Vagina (tissue), 2 donors: ENCODE results near the gene LMBR1.

ENCODE experiments used
- POLR2A ChIP-seq, 2 donors: fragments of 450-650 bp; IDR thresholded peaks; one replicate each; pipeline ENCODE4 v1.6.1; 2017; ENCODE audit warnings: antibody characterized with exemption in 2 of 2, mild to moderate bottlenecking in 2 of 2, moderate library complexity in 2 of 2
- TF ChIP-seq, protein P1 (sequence below), 3 experiments: fragments of 450-650 bp in 2 of 3; fragments of 200-600 bp in 1 of 3; sonication (generic) in 1 of 3; IDR thresholded peaks; one replicate each; pipeline ENCODE4 v1.5.1; 2017 to 2019; ENCODE audit warnings: antibody characterized with exemption in 3 of 3, mild to moderate bottlenecking in 2 of 3, moderate library complexity in 2 of 3

DNA sequence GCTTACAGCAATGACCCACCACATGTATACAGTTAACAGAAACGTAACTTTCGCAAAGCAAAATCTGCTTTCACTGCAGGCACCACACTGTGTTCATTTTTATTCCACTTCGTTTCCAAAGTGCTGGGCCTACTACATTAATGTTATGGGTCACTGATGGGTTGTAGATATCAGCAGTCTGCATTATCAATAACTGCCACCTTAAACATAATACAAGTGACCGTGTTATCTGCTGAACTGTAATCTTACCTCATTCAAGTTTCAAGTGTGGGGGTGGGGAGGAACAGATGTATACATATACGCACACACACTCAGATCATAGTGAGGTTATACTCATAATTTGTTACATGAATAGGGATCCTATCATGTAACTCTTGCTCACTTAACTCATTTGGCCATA, 231.3 kb downstream of the LMBR1 start:
- TF ChIP-seq, protein P1, sequence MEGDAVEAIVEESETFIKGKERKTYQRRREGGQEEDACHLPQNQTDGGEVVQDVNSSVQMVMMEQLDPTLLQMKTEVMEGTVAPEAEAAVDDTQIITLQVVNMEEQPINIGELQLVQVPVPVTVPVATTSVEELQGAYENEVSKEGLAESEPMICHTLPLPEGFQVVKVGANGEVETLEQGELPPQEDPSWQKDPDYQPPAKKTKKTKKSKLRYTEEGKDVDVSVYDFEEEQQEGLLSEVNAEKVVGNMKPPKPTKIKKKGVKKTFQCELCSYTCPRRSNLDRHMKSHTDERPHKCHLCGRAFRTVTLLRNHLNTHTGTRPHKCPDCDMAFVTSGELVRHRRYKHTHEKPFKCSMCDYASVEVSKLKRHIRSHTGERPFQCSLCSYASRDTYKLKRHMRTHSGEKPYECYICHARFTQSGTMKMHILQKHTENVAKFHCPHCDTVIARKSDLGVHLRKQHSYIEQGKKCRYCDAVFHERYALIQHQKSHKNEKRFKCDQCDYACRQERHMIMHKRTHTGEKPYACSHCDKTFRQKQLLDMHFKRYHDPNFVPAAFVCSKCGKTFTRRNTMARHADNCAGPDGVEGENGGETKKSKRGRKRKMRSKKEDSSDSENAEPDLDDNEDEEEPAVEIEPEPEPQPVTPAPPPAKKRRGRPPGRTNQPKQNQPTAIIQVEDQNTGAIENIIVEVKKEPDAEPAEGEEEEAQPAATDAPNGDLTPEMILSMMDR (IDR thresholded peaks at IDR 0.05), result no peak
- no peak for TF ChIP-seq POLR2A (IDR thresholded peaks at IDR 0.05)
